Psoas muscle (tissue), 8 donors: ENCODE data around the gene ZNF23. TPM values are rescaled to one million over a fixed set of nuclear protein-coding genes. Genes with fewer than 3 reads are reported as not detected.

Experiments used
- ATAC-seq, 4 donors: fragments of 200-7000 bp; cut with Tn5 transposase; one replicate each; pipeline ENCODE4 v1.9.1; 2020; ENCODE audit warnings: moderate library complexity in 3 of 4, mild to moderate bottlenecking in 2 of 4
- DNase-seq, 2 donors: peaks; one replicate each; pipeline ENCODE4 v3.0.0-alpha.2; 2020
- H3K27ac ChIP-seq: fragments of 200-600 bp; one replicate; pipeline ENCODE4 v1.8.0; 2022
- H3K27me3 ChIP-seq, 3 donors: fragments of 200-600 bp in 1 of 3; one replicate each; pipeline versions ENCODE4 v1.6.1 to v1.8.0; 2013 to 2022; ENCODE audit warnings: low read length in 2 of 3, mild to moderate bottlenecking in 2 of 3, moderate library complexity in 1 of 3; ENCODE audit not compliant: insufficient read depth in 3 of 3
- H3K36me3 ChIP-seq, 2 donors: fragments of 200-600 bp in 1 of 2; one replicate each; pipeline versions ENCODE4 v1.6.1 to v1.8.0; 2013 to 2022; ENCODE audit warnings: low read depth in 1 of 2, mild to moderate bottlenecking in 1 of 2, moderate library complexity in 1 of 2; ENCODE audit not compliant: insufficient read depth in 1 of 2
- H3K4me1 ChIP-seq: fragments of 200-600 bp; one replicate; pipeline ENCODE4 v1.8.0; 2022
- H3K4me3 ChIP-seq: fragments of 200-600 bp; one replicate; pipeline ENCODE4 v1.8.0; 2022; ENCODE audit warnings: mild to moderate bottlenecking
- H3K9me3 ChIP-seq: fragments of 200-600 bp; one replicate; pipeline ENCODE4 v1.8.0; 2022
- CTCF ChIP-seq: fragments of 200-600 bp; IDR thresholded peaks from one replicate; pipeline ENCODE4 v1.8.0; 2022; ENCODE audit warnings: antibody characterized with exemption
- WGBS, 3 donors: extraction: QIAGEN DNeasy Blood & Tissue Kit; methylation state at CpG; one replicate each; pipeline versions ENCODE4 v1.1.6 to v1.1.7; 2013; 5-methylcytosine and 5-hydroxymethylcytosine counted together
- intact Hi-C, 2 donors: fragments of 100-400 bp; cut with DNase I; formaldehyde crosslinking; loops; one replicate each; pipeline versions ENCODE4 v1.11.0 to v1.14.2; 2022
- polyA plus RNA-seq, 3 donors: library from polyadenylated mRNA; stranded (reverse); fragments of 200-250 nt; gene quantifications; one replicate each; pipeline ENCODE4 v1.2.3, GENCODE V29; 2013
- total RNA-seq, 4 donors: library from RNA; stranded (reverse); fragmentation: NEBNext Ultra II Directional in 2 of 4; extraction: Animal tissue kit (Norgen Biotek cat#: 25700) in 2 of 4; gene quantifications; one replicate each; pipeline versions ENCODE4 v1.2.1 to v1.2.4, GENCODE V29; 2021 to 2023
- donor health status: healthy with polysubstance abuse.
- donor health status: DM: no; HTN: no; CAD: no; lungs with moderate emphysema.
- donor health status: Bipolar disorder and iron deficiency.
- donor health status: healthy.
- donor health status: DM: yes; HTN: yes; CAD: no.
- donor health status: DM: no; HTN: no; CAD: no.
- donor health status: DM: no; HTN: no; CAD: no.
- donor health status: DM: yes; HTN: yes; CAD: no.

The ZNF23 gene
- total and polyA plus RNA-seq, 7 donors = 3.8 to 9.3 (median 5.8) TPM

GRCh38 chr16:71432906-71433305, 29.1 kb downstream of the ZNF23 start:
- H3K4me3 ChIP-seq = no peak overlapping the region
- no peak overlapping the region for H3K27ac ChIP-seq
- H3K27me3 ChIP-seq = peaks cover 0 to 11% (median 0%) of the 10 kb centered on the region in 3 donors
- H3K36me3 ChIP-seq = no peaks in the 10 kb centered on the region
- DNase-seq = no peak
- H3K4me1 ChIP-seq = no peaks in the 10 kb centered on the region
- no peak for TF ChIP-seq CTCF
- H3K9me3 ChIP-seq = no peaks in the 10 kb centered on the region
- intact Hi-C loops = no loop called here
- ATAC-seq = no peak
- WGBS, 3 donors = 68 to 86% (median 75%) methylated on average over 6 of the region's 6 CpGs

DNA sequence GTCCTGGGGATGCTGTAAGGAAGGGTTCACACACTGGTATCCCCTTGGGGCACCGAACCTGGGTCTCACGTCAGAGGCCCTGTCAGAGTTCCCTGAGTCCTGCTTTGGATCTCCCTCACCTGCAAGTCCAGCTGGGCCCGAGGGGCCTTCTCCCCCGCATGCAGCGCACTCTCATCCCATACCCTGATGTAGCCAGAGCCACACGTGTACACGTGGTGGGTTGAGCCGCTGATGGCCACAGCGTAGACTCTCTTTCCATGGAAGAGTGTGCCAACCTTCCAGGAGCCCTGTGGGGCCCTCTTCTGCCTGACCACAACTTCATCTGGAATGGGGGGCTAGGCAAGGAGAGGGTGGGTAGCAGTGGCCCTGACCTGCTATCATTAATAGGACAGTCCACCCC, 30.1 kb downstream of the ZNF23 start:
- no peak for DNase-seq
- H3K4me1 ChIP-seq = no peaks in the 10 kb centered on the region
- no peak overlapping the region for H3K4me3 ChIP-seq
- intact Hi-C loops = no loop called here
- H3K36me3 ChIP-seq = no peaks in the 10 kb centered on the region
- H3K9me3 ChIP-seq = no peaks in the 10 kb centered on the region
- 91 to 94% (median 91%) methylated on average over 9 of the region's 9 CpGs for WGBS, 3 donors
- H3K27me3 ChIP-seq = peaks cover 0 to 14% (median 2%) of the 10 kb centered on the region in 3 donors
- H3K27ac ChIP-seq = no peak overlapping the region
- TF ChIP-seq CTCF = no peak
- ATAC-seq = no peak

DNA sequence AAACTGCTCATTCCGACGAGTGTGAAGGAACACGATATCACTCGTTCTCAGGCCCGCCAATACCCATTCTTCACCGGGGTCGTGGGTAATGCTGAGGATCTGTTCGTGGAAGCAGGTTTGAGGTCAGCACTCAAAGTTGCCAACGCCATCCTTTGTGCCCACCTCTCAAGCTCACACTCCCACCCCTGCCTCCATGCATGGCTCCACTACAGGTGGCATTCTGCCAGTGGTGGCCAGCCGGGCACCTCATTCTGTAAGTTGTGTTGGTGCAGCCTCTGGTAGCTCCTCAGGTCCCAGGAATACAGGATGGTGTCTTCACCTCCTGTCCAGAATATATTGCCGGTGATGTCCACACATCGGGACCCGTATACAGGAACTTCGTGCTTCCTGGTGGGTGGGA, 30.9 kb downstream of the ZNF23 start:
- no peaks in the 10 kb centered on the region for H3K9me3 ChIP-seq
- intact Hi-C loops = no loop called here
- no peaks in the 10 kb centered on the region for H3K36me3 ChIP-seq
- TF ChIP-seq CTCF = no peak
- H3K4me1 ChIP-seq = no peaks in the 10 kb centered on the region
- WGBS, 3 donors = 80 to 81% (median 80%) methylated on average over 14 of the region's 14 CpGs
- no peak overlapping the region for H3K4me3 ChIP-seq
- DNase-seq (no peak), ATAC-seq (no peak)
- H3K27me3 ChIP-seq = peaks cover 0 to 22% (median 2%) of the 10 kb centered on the region in 3 donors
- H3K27ac ChIP-seq = no peak overlapping the region

DNA sequence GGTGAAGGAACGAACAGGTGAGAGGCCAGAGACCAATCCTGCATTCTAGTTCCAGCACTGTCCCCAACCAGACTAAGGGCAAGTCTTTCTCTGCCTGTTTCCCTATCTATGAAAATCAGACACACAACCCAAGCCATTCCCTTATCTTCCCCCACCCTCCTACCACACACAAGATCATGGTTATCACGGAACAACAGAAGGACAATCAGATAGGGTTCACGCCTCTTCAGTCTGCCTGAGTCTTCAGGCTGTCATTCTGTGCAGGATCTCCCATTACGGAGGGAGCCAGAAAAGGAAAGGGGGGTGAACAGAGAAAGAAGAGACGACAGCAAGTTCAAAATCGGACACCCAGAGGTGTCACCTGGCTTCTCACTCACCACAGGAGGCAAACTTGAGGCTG, 31.3 kb downstream of the ZNF23 start:
- DNase-seq = no peak
- WGBS, 3 donors = 71 to 73% (median 71%) methylated on average over 6 of the region's 6 CpGs
- Histone ChIP-seq H3K4me1 (no peaks in the 10 kb centered on the region), H3K27me3 (peaks cover 0 to 27% (median 6%) of the 10 kb centered on the region in 3 donors), H3K4me3 (no peak overlapping the region), H3K36me3 (no peaks in the 10 kb centered on the region), H3K9me3 (no peaks in the 10 kb centered on the region), H3K27ac (no peak overlapping the region)
- no peak for TF ChIP-seq CTCF
- ATAC-seq = no peak
- intact Hi-C loops = no loop called here

DNA sequence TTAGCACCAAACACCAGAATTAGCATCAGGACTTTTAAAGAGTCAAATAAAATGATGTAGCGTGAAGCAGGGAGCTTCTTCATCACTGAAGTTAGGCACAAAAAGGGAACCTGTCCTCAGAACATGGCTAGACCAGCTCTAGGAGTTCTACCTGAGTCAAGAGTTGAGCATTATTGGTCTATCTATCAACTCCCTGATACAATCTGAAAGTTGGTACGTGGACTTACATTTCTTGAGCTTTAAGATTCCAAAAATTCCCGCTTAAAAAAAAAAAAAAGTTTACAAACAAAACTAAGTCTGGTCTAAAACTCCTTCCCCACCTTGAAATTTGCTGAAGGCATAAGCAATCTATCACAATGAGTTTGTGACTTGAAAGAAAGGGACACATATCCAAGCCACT, 32.5 kb downstream of the ZNF23 start:
- no peak for TF ChIP-seq CTCF
- ATAC-seq = no peak
- H3K4me1 ChIP-seq = no peaks in the 10 kb centered on the region
- DNase-seq = no peak
- no peaks in the 10 kb centered on the region for H3K9me3 ChIP-seq
- H3K27me3 ChIP-seq = peaks cover 0 to 28% (median 12%) of the 10 kb centered on the region in 3 donors
- H3K4me3 ChIP-seq = no peak overlapping the region
- H3K36me3 ChIP-seq = no peaks in the 10 kb centered on the region
- 68 to 79% (median 71%) methylated on average over 3 of the region's 3 CpGs for WGBS, 3 donors
- intact Hi-C loops = no loop called here
- no peak overlapping the region for H3K27ac ChIP-seq
